Pancreas (tissue), 10 donors: ENCODE data around the gene FMNL2. TPM values are rescaled to one million over a fixed set of nuclear protein-coding genes. Genes with fewer than 3 reads are reported as not detected.

ENCODE experiments used
- ATAC-seq, 4 donors: fragments of 200-7000 bp; cut with Tn5 transposase; one replicate each; pipeline versions ENCODE4 v1.8.0 to v1.9.1; 2020; ENCODE audit warnings: mild to moderate bottlenecking in 4 of 4, moderate library complexity in 4 of 4
- DNase-seq, 6 donors: peaks; one replicate each; pipeline ENCODE4 v3.0.0-alpha.2; 2020
- FAIRE-seq: peaks from 2 replicates; lab custom pipeline; 2012; peaks lifted over from hg19 to GRCh38; lab: Jason Lieb, UNC
- H3K27ac ChIP-seq, 4 donors: fragments of 200-600 bp; sonication (generic); 1 replicate in 3 of 4; 2 replicates in 1 of 4; pipeline versions ENCODE4 v1.5.0 to v1.8.0; 2020
- H3K27me3 ChIP-seq, 4 donors: fragments of 200-600 bp; one replicate each; pipeline ENCODE4 v1.8.0; 2021
- H3K36me3 ChIP-seq, 3 donors: fragments of 200-600 bp; sonication (generic) in 1 of 3; one replicate each; pipeline versions ENCODE4 v1.5.0 to v1.8.0; 2020 to 2021
- H3K4me1 ChIP-seq, 3 donors: fragments of 200-600 bp; one replicate each; pipeline ENCODE4 v1.8.0; 2021
- H3K4me3 ChIP-seq, 4 donors: fragments of 200-600 bp; sonication (generic) in 2 of 4; one replicate each; pipeline versions ENCODE4 v1.5.0 to v1.8.0; 2020 to 2021
- H3K9me3 ChIP-seq, 4 donors: fragments of 200-600 bp; one replicate each; pipeline ENCODE4 v1.8.0; 2021
- CTCF ChIP-seq, 4 donors: fragments of 200-600 bp; sonication (generic) in 3 of 4; IDR thresholded peaks; one replicate each; pipeline versions ENCODE4 v1.5.0 to v1.8.0; 2021; ENCODE audit warnings: antibody characterized with exemption in 4 of 4
- WGBS, 2 donors: extraction: QIAGEN DNeasy Blood & Tissue Kit; methylation state at CpG; one replicate each; pipeline ENCODE4 v1.1.7; 2013; 5-methylcytosine and 5-hydroxymethylcytosine counted together
- intact Hi-C, 3 donors: fragments of 100-400 bp; cut with DNase I; formaldehyde crosslinking; loops; one replicate each; pipeline versions ENCODE4 v1.11.1 to v1.14.2; 2022
- polyA plus RNA-seq, 2 donors: library from polyadenylated mRNA; stranded (reverse); fragments of 200-250 nt; gene quantifications; one replicate each; pipeline ENCODE4 v1.2.3, GENCODE V29; 2013
- total RNA-seq, 6 donors: library from RNA; stranded (reverse); fragmentation: NEBNext Ultra II Directional in 4 of 6; extraction: Animal tissue kit (Norgen Biotek cat#: 25700) in 4 of 6; gene quantifications; one replicate each; pipeline versions ENCODE4 v1.2.1 to v1.2.4, GENCODE V29; 2021 to 2023
- donor health status: healthy with polysubstance abuse.
- donor health status: DM: no; HTN: no; CAD: no; lungs with moderate emphysema.
- donor health status: DM: no; HTN: no; CAD: no.
- donor health status: control.
- donor health status: control.
- donor health status: Bipolar disorder and iron deficiency.
- donor health status: DM: yes; HTN: yes; CAD: no.
- donor health status: DM: no; HTN: no; CAD: no.
- donor health status: DM: no; HTN: no; CAD: no.
- donor health status: DM: yes; HTN: yes; CAD: no.

FMNL2 gene
- total and polyA plus RNA-seq, 8 donors: 7.5 to 22.3 (median 11.3) TPM

- intact Hi-C loops: no loop called here
- TF ChIP-seq CTCF (IDR thresholded peaks at IDR 0.05): no peak
- no peaks in the 10 kb centered on the region for H3K9me3 ChIP-seq
- H3K4me1 ChIP-seq: peaks cover 11 to 15% (median 14%) of the 10 kb centered on the region in 3 donors
- no peak overlapping the region for H3K4me3 ChIP-seq
- WGBS, 2 donors: 93 to 96% methylated on average over 7 of the region's 7 CpGs
- FAIRE-seq (no peak), ATAC-seq (peak in 1 of 4 donors; percentile 38), DNase-seq (no peak)
- no peaks in the 10 kb centered on the region for H3K27me3 ChIP-seq
- peak overlapping the region in 2 of 4 donors; percentile 68 to 84 for H3K27ac ChIP-seq
- no peaks in the 10 kb centered on the region for H3K36me3 ChIP-seq
Measured at GRCh38 chr2:152420936-152421335, 86.0 kb downstream of the FMNL2 start.

- FAIRE-seq (peak; percentile 29), DNase-seq (peak in 3 of 6 donors; percentile 32 to 74 (median 38)), ATAC-seq (peak; percentile 90 to 97 (median 96))
- no peaks in the 10 kb centered on the region for H3K9me3 ChIP-seq
- intact Hi-C loops: no loop called here
- H3K4me1 ChIP-seq: peaks cover 11 to 19% (median 14%) of the 10 kb centered on the region in 3 donors
- 46 to 49% methylated on average over 8 of the region's 8 CpGs for WGBS, 2 donors
- no peak for TF ChIP-seq CTCF (IDR thresholded peaks at IDR 0.05)
- H3K27me3 ChIP-seq: no peaks in the 10 kb centered on the region
- H3K27ac ChIP-seq: peak overlapping the region in 2 of 4 donors; percentile 68 to 84
- no peak overlapping the region for H3K4me3 ChIP-seq
- H3K36me3 ChIP-seq: no peaks in the 10 kb centered on the region
Measured at GRCh38 chr2:152421521-152422370, 86.8 kb downstream of the FMNL2 start.

GRCh38 chr2:152423684-152424083, 88.7 kb downstream of the FMNL2 start:
- FAIRE-seq: no peak
- TF ChIP-seq CTCF (IDR thresholded peaks at IDR 0.05): no peak
- H3K27me3 ChIP-seq: no peaks in the 10 kb centered on the region
- no peak overlapping the region for H3K4me3 ChIP-seq
- ATAC-seq: no peak
- intact Hi-C loops: no loop called here
- no peaks in the 10 kb centered on the region for H3K36me3 ChIP-seq
- H3K9me3 ChIP-seq: no peaks in the 10 kb centered on the region
- H3K27ac ChIP-seq: no peak overlapping the region
- no peak for DNase-seq
- peaks cover 11 to 22% (median 14%) of the 10 kb centered on the region in 3 donors for H3K4me1 ChIP-seq

GRCh38 chr2:152425765-152426727, 91.1 kb downstream of the FMNL2 start:
- ATAC-seq: peak in 1 of 4 donors; percentile 34
- FAIRE-seq: no peak

More at GRCh38 chr2:152425765-152426727, 91.1 kb downstream of the FMNL2 start:
- WGBS, 2 donors: 69 to 70% methylated on average over 8 of the region's 8 CpGs
- Histone ChIP-seq H3K27ac (no peak overlapping the region), H3K27me3 (no peaks in the 10 kb centered on the region), H3K4me3 (no peak overlapping the region), H3K36me3 (no peaks in the 10 kb centered on the region), H3K4me1 (peaks cover 9 to 22% (median 12%) of the 10 kb centered on the region in 3 donors), H3K9me3 (no peaks in the 10 kb centered on the region)
- TF ChIP-seq CTCF (IDR thresholded peaks at IDR 0.05): no peak
- intact Hi-C loops: no loop called here
- DNase-seq: no peak
